ENCODE data around the gene ATP5F1E.

ATP5F1E gene

GRCh38 chr20:59032023-59032712, at the start of gene ATP5F1E:
Gene ATP5F1E, minus strand, starts transcription at chr20:59032335. Its CDS starts 84 bp downstream, at chr20:59032251.
- DNase-seq (ENCODE audit: low spot score) (peak; percentile 100), FAIRE-seq (peak; percentile 78)

- FAIRE-seq: peak; percentile 35
- DNase-seq (ENCODE audit: low spot score): no peak
These were observed 48.9 kb upstream of the ATP5F1E start for GRCh38 chr20:59081036-59081435.

- FAIRE-seq: no peak
These were observed 46.1 kb upstream of the ATP5F1E start for GRCh38 chr20:59078231-59078630.

GRCh38 chr20:59077705-59078104, 45.6 kb upstream of the ATP5F1E start:
- DNase-seq (ENCODE audit: low spot score) (no peak), FAIRE-seq (no peak)

More at GRCh38 chr20:59078231-59078630, 46.1 kb upstream of the ATP5F1E start:
- DNase-seq (ENCODE audit: low spot score): no peak

- no peak for DNase-seq (ENCODE audit: low spot score)
These were observed 43.9 kb upstream of the ATP5F1E start for GRCh38 chr20:59075934-59076508.

GRCh38 chr20:59074456-59074855, 42.3 kb upstream of the ATP5F1E start:
- peak; percentile 35 for DNase-seq (ENCODE audit: low spot score)
- FAIRE-seq: no peak

More at GRCh38 chr20:59075934-59076508, 43.9 kb upstream of the ATP5F1E start:
- FAIRE-seq: no peak

- no peak for FAIRE-seq
- DNase-seq (ENCODE audit: low spot score): no peak
These were observed 41.4 kb upstream of the ATP5F1E start for GRCh38 chr20:59073582-59073981.

GRCh38 chr20:59071216-59071615, 39.1 kb upstream of the ATP5F1E start:
- no peak for FAIRE-seq
- DNase-seq (ENCODE audit: low spot score): no peak

GRCh38 chr20:59069026-59069425, 36.9 kb upstream of the ATP5F1E start:
- no peak for FAIRE-seq
- no peak for DNase-seq (ENCODE audit: low spot score)

- DNase-seq (ENCODE audit: low spot score) (no peak), FAIRE-seq (no peak)
These were observed 36.4 kb upstream of the ATP5F1E start for GRCh38 chr20:59068534-59068933.

- DNase-seq (ENCODE audit: low spot score): no peak
- FAIRE-seq: no peak
These were observed 32.1 kb upstream of the ATP5F1E start for GRCh38 chr20:59064214-59064722.

- DNase-seq (ENCODE audit: low spot score): peak; percentile 94
- peak; percentile 75 for FAIRE-seq
These were observed 31.5 kb upstream of the ATP5F1E start for GRCh38 chr20:59063358-59064213.

- DNase-seq (ENCODE audit: low spot score): no peak
- FAIRE-seq: no peak
These were observed 29.9 kb upstream of the ATP5F1E start for GRCh38 chr20:59062081-59062480.

GRCh38 chr20:59055302-59055701, 23.2 kb upstream of the ATP5F1E start:
- FAIRE-seq: no peak
- DNase-seq (ENCODE audit: low spot score): no peak

GRCh38 chr20:59051666-59052185, 19.6 kb upstream of the ATP5F1E start:
- FAIRE-seq: no peak

GRCh38 chr20:59050437-59050836, 18.3 kb upstream of the ATP5F1E start:
- FAIRE-seq (no peak), DNase-seq (ENCODE audit: low spot score) (no peak)

More at GRCh38 chr20:59051666-59052185, 19.6 kb upstream of the ATP5F1E start:
- DNase-seq (ENCODE audit: low spot score): no peak

- FAIRE-seq: no peak
- no peak for DNase-seq (ENCODE audit: low spot score)
These were observed 16.5 kb upstream of the ATP5F1E start for GRCh38 chr20:59048681-59049030.

- FAIRE-seq (no peak), DNase-seq (ENCODE audit: low spot score) (no peak)
These were observed 16.0 kb upstream of the ATP5F1E start for GRCh38 chr20:59047938-59048680.

GRCh38 chr20:59046862-59047261, 14.7 kb upstream of the ATP5F1E start:
- FAIRE-seq (no peak), DNase-seq (ENCODE audit: low spot score) (no peak)

GRCh38 chr20:59044796-59045195, 12.7 kb upstream of the ATP5F1E start:
- FAIRE-seq (no peak), DNase-seq (ENCODE audit: low spot score) (no peak)

GRCh38 chr20:59044295-59044694, 12.2 kb upstream of the ATP5F1E start:
- FAIRE-seq (no peak), DNase-seq (ENCODE audit: low spot score) (no peak)

Data from urothelium cell line (cell line).